Measurements from ENCODE around the gene FMN1.

DNA sequence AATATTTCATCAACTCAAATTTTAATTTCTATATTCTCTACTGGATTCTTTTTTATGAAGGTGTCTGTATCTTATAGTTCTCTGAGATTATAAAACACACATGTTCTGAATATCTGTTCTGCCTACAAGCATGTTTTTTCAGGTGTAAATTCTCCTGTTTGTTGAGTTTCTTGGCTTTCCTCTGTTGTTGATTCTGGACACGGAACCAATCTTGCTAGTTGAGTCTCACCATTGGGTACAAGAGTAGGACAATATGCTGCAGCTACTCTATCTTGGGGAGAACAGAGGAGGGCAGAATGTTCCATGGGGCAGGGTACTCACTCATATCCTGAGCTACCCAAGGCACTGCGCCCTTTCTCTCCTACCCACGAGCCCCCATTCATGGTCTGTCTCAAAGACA lies 371.8 kb downstream of the FMN1 start:
- TF ChIP-seq, protein P1, sequence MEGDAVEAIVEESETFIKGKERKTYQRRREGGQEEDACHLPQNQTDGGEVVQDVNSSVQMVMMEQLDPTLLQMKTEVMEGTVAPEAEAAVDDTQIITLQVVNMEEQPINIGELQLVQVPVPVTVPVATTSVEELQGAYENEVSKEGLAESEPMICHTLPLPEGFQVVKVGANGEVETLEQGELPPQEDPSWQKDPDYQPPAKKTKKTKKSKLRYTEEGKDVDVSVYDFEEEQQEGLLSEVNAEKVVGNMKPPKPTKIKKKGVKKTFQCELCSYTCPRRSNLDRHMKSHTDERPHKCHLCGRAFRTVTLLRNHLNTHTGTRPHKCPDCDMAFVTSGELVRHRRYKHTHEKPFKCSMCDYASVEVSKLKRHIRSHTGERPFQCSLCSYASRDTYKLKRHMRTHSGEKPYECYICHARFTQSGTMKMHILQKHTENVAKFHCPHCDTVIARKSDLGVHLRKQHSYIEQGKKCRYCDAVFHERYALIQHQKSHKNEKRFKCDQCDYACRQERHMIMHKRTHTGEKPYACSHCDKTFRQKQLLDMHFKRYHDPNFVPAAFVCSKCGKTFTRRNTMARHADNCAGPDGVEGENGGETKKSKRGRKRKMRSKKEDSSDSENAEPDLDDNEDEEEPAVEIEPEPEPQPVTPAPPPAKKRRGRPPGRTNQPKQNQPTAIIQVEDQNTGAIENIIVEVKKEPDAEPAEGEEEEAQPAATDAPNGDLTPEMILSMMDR (conservative IDR thresholded peaks at IDR 0.05), result no peak
- TF ChIP-seq EZH2 (IDR thresholded peaks at IDR 0.05; ENCODE audit: low read depth), result no peak
